ENCODE measurements around the gene TDP2. TPM values are rescaled to one million over a fixed set of nuclear protein-coding genes. Genes with fewer than 3 reads are reported as not detected.

TDP2 gene
- 9.7 and 14.9 TPM in 2 replicates for polyA plus RNA-seq (2014; cell fraction: cytosol; rRNA removed)
- polyA plus RNA-seq (2014; cell fraction: nucleus; rRNA removed) = 17.3 and 25.1 TPM in 2 replicates

- peak; percentile 97 for DNase-seq (ENCODE audit: low spot score)
These were observed at the start of gene TDP2, which contains the start of gene ACOT13 for GRCh38 chr6:24666641-24667377. Gene TDP2, minus strand, starts transcription at chr6:24666899. Its CDS starts 37 bp downstream, at chr6:24666862. Gene ACOT13, plus strand, starts transcription at chr6:24667077. Its CDS starts 187 bp downstream, at chr6:24667264.

DNA sequence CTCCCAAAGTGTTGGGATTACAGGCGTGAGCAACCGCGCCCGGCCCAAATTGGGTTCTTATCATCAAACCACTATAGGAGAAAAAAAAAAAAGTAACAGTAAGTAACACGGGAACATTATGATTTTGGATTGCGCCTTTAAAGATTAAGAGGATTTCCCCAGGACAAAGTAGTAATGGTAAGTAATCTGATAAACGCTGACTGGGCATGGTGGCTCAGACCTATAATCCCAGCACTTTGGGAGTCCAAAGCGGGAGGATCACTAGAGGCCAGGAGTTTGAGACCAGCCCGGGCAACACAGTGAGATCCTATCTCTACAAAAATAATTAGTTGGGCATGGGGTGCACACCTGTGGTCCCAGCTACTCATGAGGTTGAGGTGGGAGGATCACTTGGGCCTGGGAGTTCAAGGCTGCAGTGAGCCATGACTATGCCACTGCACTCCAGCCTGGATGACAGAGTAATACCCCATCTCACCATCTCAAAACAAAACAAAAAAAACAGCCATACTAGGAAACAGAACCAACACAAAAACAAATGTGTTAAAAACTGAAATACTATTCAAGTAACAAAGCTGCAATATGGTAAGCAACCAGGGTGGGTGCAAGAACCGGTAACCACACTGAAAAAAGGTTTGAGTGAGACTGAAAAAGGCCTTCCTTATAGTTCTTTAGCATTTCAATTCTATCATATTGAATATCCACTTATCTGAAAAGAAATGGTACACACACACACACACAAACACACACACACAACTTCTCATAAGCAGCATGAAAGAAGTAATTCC is 44.0 kb upstream of the TDP2 start:
- DNase-seq (ENCODE audit: low spot score) = no peak

GRCh38 chr6:24709014-24709711 is 42.5 kb upstream of the TDP2 start:
- DNase-seq (ENCODE audit: low spot score) = no peak

DNA sequence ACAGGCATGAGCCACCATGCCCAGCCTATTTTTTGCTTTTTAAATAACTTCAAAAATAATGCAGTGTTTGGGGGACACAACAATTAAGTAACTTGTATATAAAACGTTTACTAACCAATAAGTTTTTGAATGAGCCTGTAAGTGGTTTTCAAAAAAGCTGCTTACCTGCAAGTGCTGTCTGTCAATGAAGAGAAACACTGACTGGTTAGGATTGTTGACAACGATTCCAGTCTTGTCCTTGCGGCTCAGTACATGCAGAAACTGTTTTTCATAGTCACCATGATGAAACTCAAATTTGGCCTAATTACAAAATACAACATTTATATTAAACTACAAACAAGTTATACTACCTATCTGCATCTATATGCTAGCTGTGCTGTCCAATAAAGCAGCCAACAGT is 41.9 kb upstream of the TDP2 start:
- DNase-seq (ENCODE audit: low spot score) = no peak

DNA sequence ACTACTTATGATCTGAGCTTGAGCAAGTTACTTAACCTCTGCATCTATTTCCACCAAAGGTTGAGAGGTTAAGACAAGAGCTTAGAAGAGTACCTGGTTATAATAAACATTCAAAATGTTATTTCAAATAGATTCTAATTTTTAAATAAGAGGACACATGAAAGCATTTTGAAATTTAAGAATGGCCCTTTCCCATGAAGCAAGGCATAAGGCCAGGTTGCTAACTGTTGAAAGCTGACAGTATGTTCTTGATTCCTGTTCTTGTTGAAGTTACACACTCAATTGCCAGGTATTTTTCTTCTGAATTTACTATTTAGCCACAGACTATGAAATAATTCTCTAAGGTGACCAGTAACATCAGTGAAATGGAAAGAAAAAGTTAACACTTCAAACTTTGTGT is 37.8 kb upstream of the TDP2 start:
- DNase-seq (ENCODE audit: low spot score) = no peak

- DNase-seq (ENCODE audit: low spot score) = no peak
These were observed 36.1 kb upstream of the TDP2 start for GRCh38 chr6:24702720-24703282.

DNA sequence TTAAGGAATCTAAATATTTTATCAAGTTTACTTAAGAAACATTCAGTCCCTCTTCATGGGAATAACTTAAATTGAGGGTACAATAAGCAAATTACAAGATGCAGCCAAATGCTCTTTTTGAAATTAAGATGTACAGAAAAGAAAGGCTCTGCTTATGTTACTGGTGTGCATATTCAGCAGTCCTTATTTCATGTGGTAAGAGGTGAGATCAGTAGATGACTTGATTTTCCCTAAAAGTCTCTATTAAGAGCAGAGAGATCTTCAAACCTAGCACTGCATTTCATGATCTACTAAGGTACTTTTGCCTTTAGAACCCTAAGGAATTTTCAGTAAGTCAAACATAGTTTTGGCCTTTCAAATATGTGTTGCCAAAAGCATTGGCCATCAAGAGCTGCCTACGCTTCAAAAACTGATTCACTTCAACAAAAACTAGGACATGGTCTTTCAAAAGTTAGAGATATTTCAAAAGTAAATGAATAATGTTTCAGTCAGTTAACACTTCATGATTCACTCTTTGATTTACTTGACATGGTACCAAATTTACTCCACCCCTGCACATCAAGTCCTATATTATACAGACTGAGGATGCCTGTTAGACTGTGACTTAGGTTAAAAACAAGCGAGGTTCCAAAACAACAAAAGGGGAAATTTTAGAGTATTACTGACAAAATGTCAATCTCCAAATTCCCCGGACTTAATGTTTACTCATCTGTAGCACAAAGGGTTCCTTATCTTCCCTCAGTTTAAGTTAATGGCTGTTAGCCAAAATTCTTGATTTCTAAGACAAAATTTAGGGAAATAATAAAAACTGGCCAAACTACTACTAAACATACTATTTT is 33.0 kb upstream of the TDP2 start:
- no peak for DNase-seq (ENCODE audit: low spot score)

DNA sequence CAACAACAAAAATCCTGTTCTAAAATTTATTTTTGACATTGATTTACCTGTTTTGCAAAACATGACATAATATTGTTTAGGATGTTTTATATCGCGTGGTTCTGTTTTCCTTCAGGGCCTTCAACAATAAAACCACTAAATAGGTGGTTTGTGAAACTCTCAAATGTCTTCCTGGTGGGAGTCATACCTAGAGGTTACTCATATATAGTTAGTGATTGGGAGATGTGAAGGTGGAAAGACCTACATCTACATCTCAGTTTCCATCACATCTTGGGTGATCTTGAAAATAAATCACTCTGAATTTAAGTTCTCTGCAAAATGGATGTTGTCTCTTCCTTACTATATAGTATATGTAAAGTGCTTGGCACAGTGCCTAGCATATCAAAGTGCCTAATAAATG is 29.4 kb upstream of the TDP2 start:
- no peak for DNase-seq (ENCODE audit: low spot score)

DNA sequence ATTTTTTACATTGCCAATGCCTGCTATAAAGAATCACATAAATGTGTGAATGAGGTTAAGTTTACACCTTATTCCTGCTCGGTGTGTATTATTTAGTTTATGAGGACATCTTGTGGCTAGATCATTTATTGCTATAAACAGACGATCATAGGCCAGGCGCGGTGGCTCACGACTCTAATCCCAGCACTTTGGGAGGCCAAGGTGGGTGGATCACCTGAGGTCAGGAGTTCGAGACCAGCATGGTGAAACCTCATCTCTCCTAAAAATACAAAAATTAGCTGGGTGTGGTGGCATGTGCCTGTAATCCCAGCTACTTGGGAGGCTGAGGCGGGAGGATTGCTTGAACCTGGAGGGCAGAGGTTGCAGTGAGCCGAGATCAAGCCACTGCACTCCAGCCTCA is 28.9 kb upstream of the TDP2 start:
- DNase-seq (ENCODE audit: low spot score) = peak; percentile 39

- no peak for DNase-seq (ENCODE audit: low spot score)
These were observed 27.5 kb upstream of the TDP2 start for GRCh38 chr6:24694198-24694597.

- no peak for DNase-seq (ENCODE audit: low spot score)
These were observed 26.3 kb upstream of the TDP2 start for GRCh38 chr6:24692848-24693592.

DNA sequence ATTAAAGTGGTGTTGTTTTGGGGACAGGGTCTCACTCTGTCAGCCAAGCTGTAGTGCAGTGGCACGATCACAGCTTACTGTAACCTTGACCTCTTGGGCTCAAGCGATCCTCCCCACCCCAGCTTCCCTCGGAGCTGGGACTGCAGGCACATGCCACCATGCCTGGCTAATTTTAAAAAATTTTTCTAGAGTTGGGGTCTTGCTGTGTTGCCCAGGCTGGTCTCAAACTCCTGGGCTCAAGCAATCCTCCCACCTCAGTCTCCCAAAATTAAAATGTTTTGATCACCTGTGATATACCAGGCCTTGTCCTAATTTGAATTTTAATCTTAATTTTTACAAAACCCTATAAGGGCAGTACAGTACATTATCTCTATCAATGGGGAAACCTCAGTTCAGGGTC is 25.7 kb upstream of the TDP2 start:
- no peak for DNase-seq (ENCODE audit: low spot score)

GRCh38 chr6:24692003-24692402 is 25.3 kb upstream of the TDP2 start:
- no peak for DNase-seq (ENCODE audit: low spot score)

DNA sequence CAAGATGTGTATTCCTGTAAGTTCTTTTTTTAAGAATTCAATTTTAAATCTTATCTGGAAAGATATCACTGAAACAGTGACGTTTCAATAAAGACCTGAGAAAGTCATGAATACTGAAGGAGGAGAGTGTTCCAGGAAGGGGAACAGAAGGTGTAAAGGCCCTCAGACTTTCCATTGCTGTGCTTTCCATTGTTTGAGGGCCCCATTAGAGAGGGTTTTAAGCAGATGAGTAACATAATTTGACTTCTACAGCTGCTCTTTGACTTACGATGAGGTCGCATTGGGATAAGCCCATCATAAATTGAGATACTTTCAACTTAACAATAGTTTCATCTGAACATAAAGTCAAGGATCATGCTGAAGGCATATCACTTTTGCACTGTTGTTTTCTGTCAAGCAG is 24.9 kb upstream of the TDP2 start:
- DNase-seq (ENCODE audit: low spot score) = no peak

- DNase-seq (ENCODE audit: low spot score) = no peak
These were observed 23.9 kb upstream of the TDP2 start for GRCh38 chr6:24690593-24690992.

DNA sequence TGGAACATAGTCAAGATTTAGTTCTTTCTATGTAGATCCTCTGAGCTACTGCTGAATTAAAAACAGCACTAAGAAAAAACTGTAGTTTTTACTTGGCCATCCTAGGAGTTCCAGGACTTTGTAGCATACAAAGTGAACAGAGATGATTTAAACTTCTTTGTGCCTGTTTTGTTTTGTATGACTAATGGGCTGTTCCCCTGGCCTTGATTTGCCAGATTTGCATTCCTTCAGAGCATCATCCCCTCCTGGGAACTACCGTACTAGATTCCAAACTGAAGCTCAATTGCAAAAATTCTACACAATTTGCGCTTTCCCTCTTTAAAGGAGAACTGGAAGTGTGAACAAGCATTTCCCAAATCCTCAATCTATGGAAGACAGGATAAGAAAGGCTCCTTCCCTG is 23.3 kb upstream of the TDP2 start:
- DNase-seq (ENCODE audit: low spot score) = no peak

- DNase-seq (ENCODE audit: low spot score) = no peak
These were observed 20.2 kb upstream of the TDP2 start for GRCh38 chr6:24686946-24687345.

DNA sequence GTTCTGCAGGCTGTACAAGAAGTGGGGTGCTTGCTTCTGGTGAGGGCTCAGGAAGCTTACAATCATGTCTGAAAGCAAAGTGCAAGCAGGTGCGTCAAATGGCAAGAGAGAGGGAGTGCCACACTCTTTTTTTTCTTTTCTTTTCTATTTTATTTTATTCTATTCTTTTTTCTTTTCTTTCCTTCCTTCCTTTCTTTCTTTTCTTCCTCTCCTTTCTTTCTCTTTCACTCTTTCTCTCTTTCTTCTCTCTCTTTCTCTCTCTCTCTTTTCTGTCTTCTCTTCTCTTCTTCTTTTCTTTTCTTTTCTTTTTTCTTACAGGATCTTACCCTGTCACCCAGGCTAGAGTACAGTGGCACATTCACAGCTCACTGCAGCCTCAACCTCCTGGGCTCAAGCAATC is 19.7 kb upstream of the TDP2 start:
- DNase-seq (ENCODE audit: low spot score) = no peak

GRCh38 chr6:24683297-24684296 is 16.9 kb upstream of the TDP2 start:
- DNase-seq (ENCODE audit: low spot score) = peak; percentile 31

Measured in SK-N-DZ (cell line).